H1 (cell line): ENCODE data around the gene RALGAPA2. TPM values are rescaled to one million over a fixed set of nuclear protein-coding genes. Genes with fewer than 3 reads are reported as not detected.

Source experiments
- CTCF ChIA-PET: fragments of 300-600 bp; sonication (Branson Sonifier 250); formaldehyde crosslinking; loops from one replicate; lab custom pipeline; 2021; ENCODE audit not compliant: partially characterized antibody; lab: Charles Lee
- POLR2A ChIA-PET: fragments of 300-600 bp; sonication (Branson Sonifier 250); formaldehyde crosslinking; loops from one replicate; lab custom pipeline; 2021; ENCODE audit warnings: inconsistent platforms; ENCODE audit not compliant: partially characterized antibody; lab: Charles Lee
- DNase-seq, 2 experiments: peaks; one replicate each; pipeline versions ENCODE4 v3.0.0 to v3.0.0-alpha.2; 2010 to 2022; ENCODE audit warnings: low spot score in 2 of 2, low read depth in 1 of 2, mixed read lengths in 1 of 2
- FAIRE-seq: peaks from 2 replicates; lab custom pipeline; 2011; peaks lifted over from hg19 to GRCh38; lab: Jason Lieb, UNC
- H2AFZ ChIP-seq: 2 replicates; pipeline ENCODE4 v1.8.1; 2012; ENCODE audit warnings: low read length, inconsistent platforms
- H2AK5ac ChIP-seq: 2 replicates; pipeline ENCODE4 v1.6.1; 2013; ENCODE audit warnings: low read depth, low read length
- H2BK120ac ChIP-seq: replicated peaks from 2 replicates; pipeline ENCODE3; 2013; ENCODE audit warnings: low read depth, low read length, inconsistent platforms
- H2BK12ac ChIP-seq: 2 replicates; pipeline ENCODE4 v1.6.1; 2013; ENCODE audit warnings: low read depth, low read length
- H2BK15ac ChIP-seq: 2 replicates; pipeline ENCODE4 v1.6.1; 2013; ENCODE audit warnings: low read length
- H2BK20ac ChIP-seq: 2 replicates; pipeline ENCODE4 v1.6.1; 2013; ENCODE audit warnings: low read length
- H2BK5ac ChIP-seq: 2 replicates; pipeline ENCODE4 v1.6.1; 2013; ENCODE audit warnings: low read depth, low read length
- H3K14ac ChIP-seq: 2 replicates; pipeline ENCODE4 v1.6.1; 2013; ENCODE audit warnings: inconsistent platforms; ENCODE audit not compliant: insufficient read length
- H3K18ac ChIP-seq: 2 replicates; pipeline ENCODE4 v1.6.1; 2013; ENCODE audit warnings: low read length; ENCODE audit errors: extremely low read depth
- H3K23ac ChIP-seq: 2 replicates; pipeline ENCODE4 v1.6.1; 2013; ENCODE audit warnings: inconsistent platforms; ENCODE audit not compliant: insufficient read length
- H3K23me2 ChIP-seq: 2 replicates; pipeline ENCODE4 v1.6.1; 2013; ENCODE audit warnings: low read depth, low read length
- H3K27ac ChIP-seq: 2 replicates; pipeline ENCODE4 v1.6.1; 2011; ENCODE audit warnings: low read depth, low read length, inconsistent platforms
- H3K27me3 ChIP-seq, 4 experiments: replicated peaks in 1 of 4; 1 replicate in 1 of 4; 2 replicates in 3 of 4; pipeline versions ENCODE4 v1.6.1 to v1.8.1; 2011 to 2013; ENCODE audit warnings: low read length in 3 of 4, mild to moderate bottlenecking in 3 of 4, inconsistent platforms in 2 of 4, mixed read lengths in 2 of 4, moderate library complexity in 1 of 4; ENCODE audit not compliant: control insufficient read depth in 3 of 4, insufficient read depth in 3 of 4; ENCODE audit errors: extremely low read depth in 1 of 4
- H3K36me3 ChIP-seq, 4 experiments: 2 replicates each; pipeline versions ENCODE4 v1.6.1 to v1.8.1; 2011 to 2013; ENCODE audit warnings: mild to moderate bottlenecking in 4 of 4, low read length in 3 of 4, moderate library complexity in 2 of 4, control low read depth in 1 of 4, inconsistent platforms in 1 of 4; ENCODE audit not compliant: insufficient read depth in 4 of 4, control insufficient read depth in 2 of 4
- H3K4ac ChIP-seq: replicated peaks from 2 replicates; pipeline ENCODE3; 2013; ENCODE audit warnings: low read length, low read depth, mixed read lengths, inconsistent platforms; ENCODE audit not compliant: insufficient read length
- H3K4me1 ChIP-seq, 4 experiments: replicated peaks in 1 of 4; 1 replicate in 1 of 4; 2 replicates in 3 of 4; pipeline versions ENCODE4 v1.6.1 to v1.8.1; 2011 to 2013; ENCODE audit warnings: low read length in 3 of 4, inconsistent platforms in 2 of 4, mixed read lengths in 1 of 4; ENCODE audit not compliant: insufficient read depth in 4 of 4, control insufficient read depth in 3 of 4
- H3K4me2 ChIP-seq, 2 experiments: 2 replicates each; pipeline versions ENCODE4 v1.6.1 to v1.8.1; 2011 to 2013; ENCODE audit warnings: low read depth in 2 of 2, low read length in 2 of 2, control low read depth in 1 of 2, inconsistent platforms in 1 of 2, mild to moderate bottlenecking in 1 of 2; ENCODE audit not compliant: insufficient read depth in 1 of 2
- H3K4me3 ChIP-seq, 4 experiments: fragments of 200-600, 300-600 bp in 1 of 4; sonication (generic), shearing (Covaris generic), sonication (Bioruptor Twin) in 1 of 4; 2 replicates each; pipeline versions ENCODE4 v1.5.1 to v1.8.1; 2011 to 2016; ENCODE audit warnings: low read length in 4 of 4, low read depth in 3 of 4, control low read depth in 2 of 4, inconsistent platforms in 2 of 4, mild to moderate bottlenecking in 2 of 4, mixed read lengths in 1 of 4, moderate library complexity in 1 of 4; ENCODE audit not compliant: insufficient read depth in 2 of 4; ENCODE audit errors: extremely low read depth in 1 of 4
- H3K56ac ChIP-seq: replicated peaks from 2 replicates; pipeline ENCODE3; 2013; ENCODE audit warnings: low read depth, mild to moderate bottlenecking, mixed read lengths, low read length, inconsistent platforms; ENCODE audit not compliant: insufficient read length
- H3K79me1 ChIP-seq: 2 replicates; pipeline ENCODE4 v1.6.1; 2013; ENCODE audit warnings: low read depth, low read length, control low read depth
- H3K79me2 ChIP-seq, 2 experiments: 2 replicates each; pipeline versions ENCODE4 v1.6.1 to v1.8.1; 2012 to 2013; ENCODE audit warnings: low read length in 2 of 2, mild to moderate bottlenecking in 2 of 2, inconsistent platforms in 1 of 2; ENCODE audit not compliant: insufficient read depth in 2 of 2, control insufficient read depth in 1 of 2
- H3K9ac ChIP-seq, 4 experiments: replicated peaks in 1 of 4; 1 replicate in 1 of 4; 2 replicates in 3 of 4; pipeline versions ENCODE4 v1.6.1 to v1.8.1; 2011 to 2013; ENCODE audit warnings: low read depth in 3 of 4, low read length in 3 of 4, control low read depth in 2 of 4, mild to moderate bottlenecking in 2 of 4, moderate library complexity in 2 of 4, inconsistent platforms in 1 of 4; ENCODE audit errors: extremely low read depth in 1 of 4
- H3K9me3 ChIP-seq, 2 experiments: 2 replicates each; pipeline versions ENCODE4 v1.6.1 to v1.8.1; 2012 to 2013; ENCODE audit warnings: mild to moderate bottlenecking in 2 of 2, moderate library complexity in 2 of 2, control low read depth in 1 of 2, inconsistent platforms in 1 of 2, low read depth in 1 of 2, low read length in 1 of 2, mixed read lengths in 1 of 2; ENCODE audit not compliant: insufficient read depth in 2 of 2
- H4K20me1 ChIP-seq, 2 experiments: replicated peaks in 1 of 2; 2 replicates each; pipeline versions ENCODE3 to v1.8.1; 2011 to 2013; ENCODE audit warnings: inconsistent platforms in 2 of 2, low read length in 2 of 2, mild to moderate bottlenecking in 1 of 2; ENCODE audit not compliant: insufficient read depth in 2 of 2, control insufficient read depth in 1 of 2
- H4K5ac ChIP-seq: 2 replicates; pipeline ENCODE4 v1.6.1; 2013; ENCODE audit warnings: low read length, low read depth, mixed read lengths, inconsistent platforms; ENCODE audit not compliant: insufficient read length
- H4K8ac ChIP-seq: 2 replicates; pipeline ENCODE4 v1.8.0; 2013; ENCODE audit warnings: mild to moderate bottlenecking, moderate library complexity, low read length, inconsistent platforms; ENCODE audit not compliant: insufficient read depth; ENCODE audit errors: extremely low read depth
- H4K91ac ChIP-seq: replicated peaks from 2 replicates; pipeline ENCODE3; 2013; ENCODE audit warnings: low read length, mixed read lengths, inconsistent platforms; ENCODE audit not compliant: insufficient read length
- CHD2 ChIP-seq: IDR thresholded peaks from 2 replicates; pipeline ENCODE4 v1.6.1; 2012; ENCODE audit warnings: low read length, improper control_type of control experiment
- KDM1A ChIP-seq: fragments of 200-600, 300-600 bp; sonication (generic); IDR thresholded peaks from 2 replicates; pipeline ENCODE4 v1.7.1; 2016; ENCODE audit warnings: mild to moderate bottlenecking, low read length, borderline replicate concordance
- SIRT6 ChIP-seq: IDR thresholded peaks from one replicate; pipeline ENCODE4 v1.7.1; 2012; ENCODE audit warnings: low read length, inconsistent platforms
- WGBS, 2 experiments: shearing (Covaris generic) in 1 of 2; methylation state at CpG; one replicate each; pipeline versions ENCODE4 v1.1.6 to v1.1.7; 2013 to 2015; ENCODE audit warnings: low lambda C conversion rate in 2 of 2, mixed read lengths in 2 of 2, inconsistent platforms in 1 of 2, low coverage in 1 of 2, missing lambda C conversion rate in 1 of 2; ENCODE audit not compliant: insufficient replicate concordance in 2 of 2, insufficient coverage in 1 of 2, insufficient read length in 1 of 2; ENCODE audit errors: extremely low coverage in 1 of 2, missing lambda C conversion rate in 1 of 2; 5-methylcytosine and 5-hydroxymethylcytosine counted together
- polyA plus RNA-seq, 7 experiments: library from polyadenylated mRNA; depleted of rRNA in 3 of 7; stranded (reverse) in 5 of 7; unstranded in 2 of 7; fragments of >200 nt in 5 of 7; fragments of 200-250 nt in 2 of 7; gene quantifications; 1 replicate in 5 of 7; 2 replicates in 1 of 7; 4 replicates in 1 of 7; pipeline versions ENCODE4 v1.2.1 to v1.2.3, GENCODE V29; 2011 to 2013; ENCODE audit warnings: missing spikeins in 2 of 7, mixed read lengths in 2 of 7
- total RNA-seq: library from RNA; stranded (reverse); fragmentation: NEBNext Ultra II Directional; extraction: Animal tissue kit (Norgen Biotek cat#: 25700); gene quantifications from 2 replicates; pipeline ENCODE4 v1.2.1, GENCODE V29; 2021

The RALGAPA2 gene
- total and polyA plus RNA-seq, 2 of the 8 experiments (the other 6 are each of a cell fraction or from before 2014, with no cell fraction given) = 5.1 to 25.5 TPM

- no peaks in the 10 kb centered on the region for H3K79me1 ChIP-seq
- no peak overlapping the region for H3K56ac ChIP-seq
- H2BK12ac ChIP-seq = no peak overlapping the region
- H3K36me3 ChIP-seq = no peaks in the 10 kb centered on the region
- no peak overlapping the region for H2AFZ ChIP-seq
- H3K14ac ChIP-seq = no peak overlapping the region
- H3K9me3 ChIP-seq = no peaks in the 10 kb centered on the region
- FAIRE-seq (no peak), DNase-seq (no peak)
- CTCF ChIA-PET = no interaction called here
- no peak overlapping the region for H2BK20ac ChIP-seq
- no peak overlapping the region for H3K4me3 ChIP-seq
- H3K4ac ChIP-seq = no peak overlapping the region
- H3K23ac ChIP-seq = no peak overlapping the region
- H3K18ac ChIP-seq = no peak overlapping the region
- H3K4me1 ChIP-seq = peaks cover 0 to 2% (median under 1%) of the 10 kb centered on the region in 4 experiments; a peak in 2 of 7 replicates
- H2BK120ac ChIP-seq = no peak overlapping the region
- H3K27me3 ChIP-seq = no peaks in the 10 kb centered on the region
- H4K8ac ChIP-seq = no peak overlapping the region
- no peak overlapping the region for H3K4me2 ChIP-seq
- H4K91ac ChIP-seq = no peak overlapping the region
- 100% methylated on average over 1 of the region's 1 CpG; no CpG with 5 or more reads in 1 of the 2 experiments for WGBS, 2 experiments
- no peak overlapping the region for H2AK5ac ChIP-seq
- no peaks in the 10 kb centered on the region for H3K23me2 ChIP-seq
- no peak overlapping the region for H2BK15ac ChIP-seq
- TF ChIP-seq CHD2 (no peak), KDM1A (no peak), SIRT6 (no peak)
- TF ChIP-seq, all 59 proteins: peak for 0
- POLR2A ChIA-PET = no interaction called here
- Histone ChIP-seq H3K79me2 (no peaks in the 10 kb centered on the region), H3K9ac (no peak overlapping the region), H2BK5ac (no peak overlapping the region), H3K27ac (no peak overlapping the region), H4K5ac (no peak overlapping the region), H4K20me1 (no peaks in the 10 kb centered on the region)
Observed at GRCh38 chr20:20480126-20480525, 232.3 kb downstream of the RALGAPA2 start.
